ENCODE measurements around the gene SLC12A8. TPM values are rescaled to one million over a fixed set of nuclear protein-coding genes. Genes with fewer than 3 reads are reported as not detected.

SLC12A8 gene
- total and polyA plus RNA-seq, 2 experiments from 2014 or later: 3.1 to 3.4 TPM

- Histone ChIP-seq H3K27ac (peak overlapping the region; percentile 73), H3K36me3 (no peaks in the 10 kb centered on the region), H3K27me3 (no peaks in the 10 kb centered on the region), H3K4me3 (no peak overlapping the region), H3K9me3 (ENCODE audit: low read depth) (no peaks in the 10 kb centered on the region), H3K4me1 (ENCODE audit: low read depth) (peaks cover 37% of the 10 kb centered on the region)
- peak in 1 of 2 donors; percentile 33 for DNase-seq (ENCODE audit: low read depth in 1 of 2, low spot score in 1 of 2)
- TF ChIP-seq CTCF (IDR thresholded peaks at IDR 0.05; ENCODE audit: low read depth, low read length): no peak
These were observed 25.0 kb downstream of the SLC12A8 start for GRCh38 chr3:125187599-125187910.

- no peak for DNase-seq (ENCODE audit: low read depth in 1 of 2, low spot score in 1 of 2)
- no peaks in the 10 kb centered on the region for H3K36me3 ChIP-seq
- TF ChIP-seq CTCF (IDR thresholded peaks at IDR 0.05; ENCODE audit: low read depth, low read length): no peak
These were observed 25.5 kb downstream of the SLC12A8 start for GRCh38 chr3:125186800-125187598.

GRCh38 chr3:125186261-125186787 lies 26.2 kb downstream of the SLC12A8 start:
- H3K9me3 ChIP-seq (ENCODE audit: low read depth): no peaks in the 10 kb centered on the region
- no peak overlapping the region for H3K4me3 ChIP-seq
- no peak for TF ChIP-seq CTCF (IDR thresholded peaks at IDR 0.05; ENCODE audit: low read depth, low read length)
- no peaks in the 10 kb centered on the region for H3K36me3 ChIP-seq
- H3K27me3 ChIP-seq: no peaks in the 10 kb centered on the region
- peak overlapping the region; percentile 73 for H3K27ac ChIP-seq
- peak; percentile 51 to 65 for DNase-seq (ENCODE audit: low read depth in 1 of 2, low spot score in 1 of 2)
- peaks cover 37% of the 10 kb centered on the region for H3K4me1 ChIP-seq (ENCODE audit: low read depth)

More at GRCh38 chr3:125186800-125187598, 25.5 kb downstream of the SLC12A8 start:
- H3K27ac ChIP-seq: peak overlapping the region; percentile 73
- H3K9me3 ChIP-seq (ENCODE audit: low read depth): no peaks in the 10 kb centered on the region
- H3K4me1 ChIP-seq (ENCODE audit: low read depth): peaks cover 37% of the 10 kb centered on the region
- no peaks in the 10 kb centered on the region for H3K27me3 ChIP-seq
- no peak overlapping the region for H3K4me3 ChIP-seq

GRCh38 chr3:125185805-125186204 lies 26.7 kb downstream of the SLC12A8 start:
- H3K27me3 ChIP-seq: no peaks in the 10 kb centered on the region

GRCh38 chr3:125179884-125180240 lies 32.7 kb downstream of the SLC12A8 start:
- Histone ChIP-seq H3K4me3 (no peak overlapping the region), H3K27ac (no peak overlapping the region)

More at GRCh38 chr3:125185805-125186204, 26.7 kb downstream of the SLC12A8 start:
- no peaks in the 10 kb centered on the region for H3K36me3 ChIP-seq
- TF ChIP-seq CTCF (IDR thresholded peaks at IDR 0.05; ENCODE audit: low read depth, low read length): no peak
- H3K27ac ChIP-seq: peak overlapping the region; percentile 73
- DNase-seq (ENCODE audit: low read depth in 1 of 2, low spot score in 1 of 2): no peak
- H3K4me1 ChIP-seq (ENCODE audit: low read depth): peaks cover 32% of the 10 kb centered on the region
- H3K9me3 ChIP-seq (ENCODE audit: low read depth): no peaks in the 10 kb centered on the region
- no peak overlapping the region for H3K4me3 ChIP-seq

More at GRCh38 chr3:125179884-125180240, 32.7 kb downstream of the SLC12A8 start:
- H3K27me3 ChIP-seq: no peaks in the 10 kb centered on the region
- H3K36me3 ChIP-seq: no peaks in the 10 kb centered on the region
- H3K9me3 ChIP-seq (ENCODE audit: low read depth): no peaks in the 10 kb centered on the region
- DNase-seq (ENCODE audit: low read depth in 1 of 2, low spot score in 1 of 2): no peak
- H3K4me1 ChIP-seq (ENCODE audit: low read depth): peaks cover 14% of the 10 kb centered on the region
- no peak for TF ChIP-seq CTCF (IDR thresholded peaks at IDR 0.05; ENCODE audit: low read depth, low read length)

Measured in cardiac muscle cell (in vitro differentiated cells and primary cell).